ENCODE data around the gene WNT9A.

The WNT9A gene

GRCh38 chr1:227905573-227906487, 41.9 kb downstream of the WNT9A start:
- Histone ChIP-seq H3K36me3 (ENCODE audit: control insufficient read depth, insufficient read depth, low read length) (no peaks in the 10 kb centered on the region), H3K9me3 (ENCODE audit: control insufficient read depth, low read length) (no peaks in the 10 kb centered on the region), H3K4me1 (ENCODE audit: control insufficient read depth, insufficient read depth, low read length, poor library complexity, severe bottlenecking) (peaks cover 13% of the 10 kb centered on the region), H3K27ac (ENCODE audit: low read depth, low read length, severe bottlenecking) (no peak overlapping the region), H3K4me3 (ENCODE audit: extremely low read depth, insufficient read depth, low read length, poor library complexity, severe bottlenecking) (no peak overlapping the region)
- 90 to 94% methylated on average over 12 to 14 of the region's 15 CpGs for WGBS, 2 experiments (ENCODE audit: insufficient coverage in 2 of 2)

GRCh38 chr1:227904541-227905335, 43.0 kb downstream of the WNT9A start:
- WGBS, 2 experiments (ENCODE audit: insufficient coverage in 2 of 2), result 86 to 96% methylated on average over 9 to 13 of the region's 14 CpGs
- Histone ChIP-seq H3K9me3 (ENCODE audit: control insufficient read depth, low read length) (no peaks in the 10 kb centered on the region), H3K36me3 (ENCODE audit: control insufficient read depth, insufficient read depth, low read length) (no peaks in the 10 kb centered on the region), H3K4me3 (ENCODE audit: extremely low read depth, insufficient read depth, low read length, poor library complexity, severe bottlenecking) (no peak overlapping the region), H3K4me1 (ENCODE audit: control insufficient read depth, insufficient read depth, low read length, poor library complexity, severe bottlenecking) (peaks cover 9% of the 10 kb centered on the region), H3K27ac (ENCODE audit: low read depth, low read length, severe bottlenecking) (no peak overlapping the region)

GRCh38 chr1:227903614-227904501, 43.9 kb downstream of the WNT9A start:
- Histone ChIP-seq H3K27ac (ENCODE audit: low read depth, low read length, severe bottlenecking) (no peak overlapping the region), H3K9me3 (ENCODE audit: control insufficient read depth, low read length) (no peaks in the 10 kb centered on the region), H3K36me3 (ENCODE audit: control insufficient read depth, insufficient read depth, low read length) (no peaks in the 10 kb centered on the region), H3K4me3 (ENCODE audit: extremely low read depth, insufficient read depth, low read length, poor library complexity, severe bottlenecking) (no peak overlapping the region), H3K4me1 (ENCODE audit: control insufficient read depth, insufficient read depth, low read length, poor library complexity, severe bottlenecking) (peaks cover 9% of the 10 kb centered on the region)
- WGBS, 2 experiments (ENCODE audit: insufficient coverage in 2 of 2), result 94 to 95% methylated on average over 19 to 20 of the region's 22 CpGs

GRCh38 chr1:227903061-227903521, 44.6 kb downstream of the WNT9A start:
- WGBS, 2 experiments (ENCODE audit: insufficient coverage in 2 of 2), result 88 to 97% methylated on average over 5 to 6 of the region's 9 CpGs
- no peaks in the 10 kb centered on the region for H3K9me3 ChIP-seq (ENCODE audit: control insufficient read depth, low read length)
- no peak overlapping the region for H3K4me3 ChIP-seq (ENCODE audit: extremely low read depth, insufficient read depth, low read length, poor library complexity, severe bottlenecking)

GRCh38 chr1:227902641-227902990, 45.1 kb downstream of the WNT9A start:
- WGBS, 2 experiments (ENCODE audit: insufficient coverage in 2 of 2), result 97% methylated on average over 4 to 5 of the region's 9 CpGs
- H3K9me3 ChIP-seq (ENCODE audit: control insufficient read depth, low read length), result no peaks in the 10 kb centered on the region
- H3K27ac ChIP-seq (ENCODE audit: low read depth, low read length, severe bottlenecking), result no peak overlapping the region
- H3K4me3 ChIP-seq (ENCODE audit: extremely low read depth, insufficient read depth, low read length, poor library complexity, severe bottlenecking), result no peak overlapping the region
- no peaks in the 10 kb centered on the region for H3K36me3 ChIP-seq (ENCODE audit: control insufficient read depth, insufficient read depth, low read length)
- H3K4me1 ChIP-seq (ENCODE audit: control insufficient read depth, insufficient read depth, low read length, poor library complexity, severe bottlenecking), result peaks cover 9% of the 10 kb centered on the region

More at GRCh38 chr1:227903061-227903521, 44.6 kb downstream of the WNT9A start:
- Histone ChIP-seq H3K27ac (ENCODE audit: low read depth, low read length, severe bottlenecking) (no peak overlapping the region), H3K4me1 (ENCODE audit: control insufficient read depth, insufficient read depth, low read length, poor library complexity, severe bottlenecking) (peaks cover 9% of the 10 kb centered on the region), H3K36me3 (ENCODE audit: control insufficient read depth, insufficient read depth, low read length) (no peaks in the 10 kb centered on the region)

GRCh38 chr1:227901906-227902640, 45.7 kb downstream of the WNT9A start:
- Histone ChIP-seq H3K27ac (ENCODE audit: low read depth, low read length, severe bottlenecking) (no peak overlapping the region), H3K4me3 (ENCODE audit: extremely low read depth, insufficient read depth, low read length, poor library complexity, severe bottlenecking) (no peak overlapping the region), H3K9me3 (ENCODE audit: control insufficient read depth, low read length) (no peaks in the 10 kb centered on the region), H3K36me3 (ENCODE audit: control insufficient read depth, insufficient read depth, low read length) (no peaks in the 10 kb centered on the region), H3K4me1 (ENCODE audit: control insufficient read depth, insufficient read depth, low read length, poor library complexity, severe bottlenecking) (peaks cover 9% of the 10 kb centered on the region)
- 40 to 71% methylated on average over 1 to 9 of the region's 11 CpGs for WGBS, 2 experiments (ENCODE audit: insufficient coverage in 2 of 2)

GRCh38 chr1:227901239-227901905, 46.4 kb downstream of the WNT9A start:
- H3K27ac ChIP-seq (ENCODE audit: low read depth, low read length, severe bottlenecking), result no peak overlapping the region
- peaks cover 11% of the 10 kb centered on the region for H3K4me1 ChIP-seq (ENCODE audit: control insufficient read depth, insufficient read depth, low read length, poor library complexity, severe bottlenecking)
- no peak overlapping the region for H3K4me3 ChIP-seq (ENCODE audit: extremely low read depth, insufficient read depth, low read length, poor library complexity, severe bottlenecking)
- 91 to 95% methylated on average over 9 to 12 of the region's 13 CpGs for WGBS, 2 experiments (ENCODE audit: insufficient coverage in 2 of 2)
- H3K36me3 ChIP-seq (ENCODE audit: control insufficient read depth, insufficient read depth, low read length), result no peaks in the 10 kb centered on the region
- H3K9me3 ChIP-seq (ENCODE audit: control insufficient read depth, low read length), result no peaks in the 10 kb centered on the region

GRCh38 chr1:227900571-227901051, 47.1 kb downstream of the WNT9A start:
- no peaks in the 10 kb centered on the region for H3K36me3 ChIP-seq (ENCODE audit: control insufficient read depth, insufficient read depth, low read length)
- 91 to 92% methylated on average over 13 of the region's 13 CpGs for WGBS, 2 experiments (ENCODE audit: insufficient coverage in 2 of 2)
- no peak overlapping the region for H3K4me3 ChIP-seq (ENCODE audit: extremely low read depth, insufficient read depth, low read length, poor library complexity, severe bottlenecking)
- H3K4me1 ChIP-seq (ENCODE audit: control insufficient read depth, insufficient read depth, low read length, poor library complexity, severe bottlenecking), result peaks cover 18% of the 10 kb centered on the region
- no peaks in the 10 kb centered on the region for H3K9me3 ChIP-seq (ENCODE audit: control insufficient read depth, low read length)
- H3K27ac ChIP-seq (ENCODE audit: low read depth, low read length, severe bottlenecking), result no peak overlapping the region

- 80 to 93% methylated on average over 15 to 16 of the region's 18 CpGs for WGBS, 2 experiments (ENCODE audit: insufficient coverage in 2 of 2)
- Histone ChIP-seq H3K4me1 (ENCODE audit: control insufficient read depth, insufficient read depth, low read length, poor library complexity, severe bottlenecking) (peaks cover 19% of the 10 kb centered on the region), H3K9me3 (ENCODE audit: control insufficient read depth, low read length) (no peaks in the 10 kb centered on the region), H3K27ac (ENCODE audit: low read depth, low read length, severe bottlenecking) (no peak overlapping the region), H3K4me3 (ENCODE audit: extremely low read depth, insufficient read depth, low read length, poor library complexity, severe bottlenecking) (no peak overlapping the region), H3K36me3 (ENCODE audit: control insufficient read depth, insufficient read depth, low read length) (no peaks in the 10 kb centered on the region)
These were observed 47.8 kb downstream of the WNT9A start for GRCh38 chr1:227899820-227900449.

Measured in mesodermal cell (in vitro differentiated cells).